Neural cell (in vitro differentiated cells): Measurements from ENCODE around the gene AANAT. TPM values are rescaled to one million over a fixed set of nuclear protein-coding genes. Genes with fewer than 3 reads are reported as not detected.

ENCODE experiments used
- H2AFZ ChIP-seq: fragments of 200-600, 300-800 bp; sonication (generic), shearing (Covaris generic); 2 replicates; pipeline ENCODE4 v1.6.0; 2014; ENCODE audit warnings: low read depth, mild to moderate bottlenecking, antibody characterized with exemption, low read length, moderate library complexity
- H3F3A ChIP-seq: fragments of 200-600 bp; shearing (Covaris generic); 2 replicates; pipeline ENCODE4 v1.6.1; 2016; ENCODE audit warnings: mild to moderate bottlenecking, moderate library complexity, mixed read lengths, antibody characterized with exemption, low read length; ENCODE audit not compliant: insufficient read depth, poor library complexity, severe bottlenecking
- H3K27ac ChIP-seq: fragments of 200-600, 300-800 bp; sonication (generic), shearing (Covaris generic); 2 replicates; pipeline ENCODE4 v1.5.1; 2014; ENCODE audit warnings: mild to moderate bottlenecking, low read length, moderate library complexity
- H3K27me3 ChIP-seq: fragments of 300-800, 200-600 bp; sonication (generic), shearing (Covaris generic); 2 replicates; pipeline ENCODE4 v1.6.0; 2014; ENCODE audit warnings: mild to moderate bottlenecking, low read depth, low read length, moderate library complexity; ENCODE audit not compliant: insufficient read depth
- H3K36me3 ChIP-seq: fragments of 300-800, 200-600 bp; sonication (generic), shearing (Covaris generic); 2 replicates; pipeline ENCODE4 v1.5.1; 2014; ENCODE audit warnings: mild to moderate bottlenecking, antibody characterized with exemption, low read length, moderate library complexity; ENCODE audit not compliant: insufficient read depth
- H3K4me2 ChIP-seq: fragments of 300-800, 200-600 bp; sonication (generic), shearing (Covaris generic); 2 replicates; pipeline ENCODE4 v1.6.0; 2014; ENCODE audit warnings: mild to moderate bottlenecking, low read length
- H3K4me3 ChIP-seq: fragments of 300-800, 200-600 bp; sonication (generic), shearing (Covaris generic); 2 replicates; pipeline ENCODE4 v1.5.1; 2014; ENCODE audit warnings: mild to moderate bottlenecking, low read length, moderate library complexity
- H3K79me2 ChIP-seq: fragments of 200-600 bp; shearing (Covaris generic); replicated peaks from 2 replicates; pipeline ENCODE4 v1.6.0; 2014; ENCODE audit warnings: mild to moderate bottlenecking, low read length, moderate library complexity; ENCODE audit not compliant: insufficient read depth
- H3K9ac ChIP-seq: fragments of 300-800, 200-600 bp; sonication (generic), shearing (Covaris generic); 2 replicates; pipeline ENCODE4 v1.6.1; 2016; ENCODE audit warnings: mild to moderate bottlenecking, low read length, mixed read lengths
- H3K9me2 ChIP-seq: fragments of 200-600 bp; shearing (Covaris generic); 2 replicates; pipeline ENCODE4 v1.6.1; 2016; ENCODE audit warnings: mild to moderate bottlenecking, low read length, mixed read lengths; ENCODE audit not compliant: insufficient read depth
- H3K9me3 ChIP-seq: fragments of 200-600, 300-800 bp; sonication (generic), shearing (Covaris generic); 2 replicates; pipeline ENCODE4 v1.6.1; 2016; ENCODE audit warnings: mild to moderate bottlenecking, mixed run types, low read length, moderate library complexity, mixed read lengths
- H4K20me1 ChIP-seq: fragments of 200-600 bp; shearing (Covaris generic); 2 replicates; pipeline ENCODE4 v1.6.1; 2016; ENCODE audit warnings: mild to moderate bottlenecking, mixed run types; ENCODE audit not compliant: insufficient read depth
- CTCF ChIP-seq: fragments of 450-650 bp; IDR thresholded peaks from 2 replicates; pipeline ENCODE4 v1.5.1; 2014; ENCODE audit warnings: antibody characterized with exemption, mild to moderate bottlenecking, moderate library complexity; ENCODE audit not compliant: poor library complexity, severe bottlenecking
- EP300 ChIP-seq: fragments of 450-650 bp; conservative IDR thresholded peaks from 2 replicates; pipeline ENCODE4 v1.6.1; 2014; ENCODE audit warnings: antibody characterized with exemption, mild to moderate bottlenecking, moderate library complexity; ENCODE audit not compliant: poor library complexity, severe bottlenecking
- EZH2 ChIP-seq: fragments of 200-600, 300-800 bp; shearing (Covaris generic), sonication (generic); IDR thresholded peaks from 2 replicates; pipeline ENCODE4 v1.6.1; 2014; ENCODE audit warnings: antibody characterized with exemption, low read length, borderline replicate concordance, mild to moderate bottlenecking; ENCODE audit not compliant: insufficient read depth, poor library complexity, severe bottlenecking
- MXI1 ChIP-seq: fragments of 450-650 bp; conservative IDR thresholded peaks from 2 replicates; pipeline ENCODE4 v1.6.1; 2014; ENCODE audit warnings: antibody characterized with exemption, mild to moderate bottlenecking; ENCODE audit not compliant: poor library complexity, severe bottlenecking
- POLR2AphosphoS5 ChIP-seq: IDR thresholded peaks from 2 replicates; pipeline ENCODE4 v1.6.1; 2012
- RAD21 ChIP-seq: fragments of 450-650 bp; conservative IDR thresholded peaks from 2 replicates; pipeline ENCODE4 v1.6.1; 2014; ENCODE audit warnings: antibody characterized with exemption, mild to moderate bottlenecking, moderate library complexity
- REST ChIP-seq: IDR thresholded peaks from 2 replicates; pipeline ENCODE4 v1.6.1; 2012; ENCODE audit warnings: borderline replicate concordance
- SMC3 ChIP-seq: fragments of 450-650 bp; conservative IDR thresholded peaks from 2 replicates; pipeline ENCODE4 v1.6.1; 2014; ENCODE audit warnings: antibody characterized with exemption, mild to moderate bottlenecking, moderate library complexity; ENCODE audit not compliant: poor library complexity
- TAF1 ChIP-seq: IDR thresholded peaks from 2 replicates; pipeline ENCODE4 v1.6.1; 2012; ENCODE audit warnings: low read depth
- polyA plus RNA-seq: library from polyadenylated mRNA; depleted of rRNA; stranded (reverse); fragments of >200 nt; gene quantifications from 2 replicates; pipeline ENCODE4 v1.2.3, GENCODE V29; 2014

AANAT gene
- polyA plus RNA-seq, 1 donor from 2014 or later, result not detected

- no peak for TF ChIP-seq TAF1
- no peak for TF ChIP-seq CTCF
- no peak for TF ChIP-seq SMC3
- no peak for TF ChIP-seq POLR2AphosphoS5
- TF ChIP-seq REST, result no peak
- no peak for TF ChIP-seq MXI1
- no peak for TF ChIP-seq EZH2
- no peak for TF ChIP-seq EP300
- TF ChIP-seq RAD21, result no peak
- H3K9me2 ChIP-seq, result no peaks in the 10 kb centered on the region
- no peak overlapping the region for H2AFZ ChIP-seq
- H3K27me3 ChIP-seq, result peaks cover 20% of the 10 kb centered on the region
- H3K9ac ChIP-seq, result no peak overlapping the region
- no peaks in the 10 kb centered on the region for H4K20me1 ChIP-seq
- no peaks in the 10 kb centered on the region for H3K79me2 ChIP-seq
- H3K9me3 ChIP-seq, result no peaks in the 10 kb centered on the region
- H3K4me3 ChIP-seq, result no peak overlapping the region
- no peaks in the 10 kb centered on the region for H3F3A ChIP-seq
- H3K27ac ChIP-seq, result no peak overlapping the region
- no peaks in the 10 kb centered on the region for H3K36me3 ChIP-seq
- H3K4me2 ChIP-seq, result no peak overlapping the region
Observed at GRCh38 chr17:76496464-76496863, 29.1 kb downstream of the AANAT start.

- no peak overlapping the region for H3K9ac ChIP-seq
- H3K4me3 ChIP-seq, result no peak overlapping the region
- H3K27ac ChIP-seq, result no peak overlapping the region
Observed at GRCh38 chr17:76497699-76497978, 30.2 kb downstream of the AANAT start.

More at GRCh38 chr17:76497699-76497978, 30.2 kb downstream of the AANAT start:
- no peak overlapping the region for H3K4me2 ChIP-seq
- no peaks in the 10 kb centered on the region for H3K9me3 ChIP-seq
- H2AFZ ChIP-seq, result no peak overlapping the region
- H3K79me2 ChIP-seq, result no peaks in the 10 kb centered on the region
- H3K27me3 ChIP-seq, result peaks cover 29% of the 10 kb centered on the region
- TF ChIP-seq EZH2, result no peak
- TF ChIP-seq EP300, result no peak
- TF ChIP-seq REST, result no peak
- TF ChIP-seq RAD21, result no peak
- no peak for TF ChIP-seq MXI1
- no peak for TF ChIP-seq TAF1
- no peak for TF ChIP-seq POLR2AphosphoS5
- no peak for TF ChIP-seq SMC3
- no peak for TF ChIP-seq CTCF
- no peaks in the 10 kb centered on the region for H3K36me3 ChIP-seq
- no peaks in the 10 kb centered on the region for H3K9me2 ChIP-seq
- H3F3A ChIP-seq, result no peaks in the 10 kb centered on the region
- H4K20me1 ChIP-seq, result no peaks in the 10 kb centered on the region
